Fibroblast of villous mesenchyme (primary cell): ENCODE data around the gene EIF4E1B. TPM values are rescaled to one million over a fixed set of nuclear protein-coding genes. Genes with fewer than 3 reads are reported as not detected.

Source experiments
- DNase-seq: peaks from one replicate; pipeline ENCODE4 v3.0.0-alpha.2; 2010; ENCODE audit warnings: low read depth
- H3K4me3 ChIP-seq: 2 replicates; pipeline ENCODE4 v1.5.1; 2011; ENCODE audit warnings: low read depth, mild to moderate bottlenecking, low read length
- total RNA-seq: library from RNA; depleted of rRNA; stranded (reverse); fragments of >200 nt; gene quantifications from 2 replicates; pipeline ENCODE4 v1.2.3, GENCODE V29; 2012
- TF ChIP-seq, protein P1 (sequence below): IDR thresholded peaks from 2 replicates; pipeline ENCODE4 v1.5.1; 2012; ENCODE audit warnings: low read depth, mild to moderate bottlenecking, low read length; ENCODE audit not compliant: insufficient read depth

EIF4E1B gene
- total RNA-seq, 1 donor: not detected

DNA sequence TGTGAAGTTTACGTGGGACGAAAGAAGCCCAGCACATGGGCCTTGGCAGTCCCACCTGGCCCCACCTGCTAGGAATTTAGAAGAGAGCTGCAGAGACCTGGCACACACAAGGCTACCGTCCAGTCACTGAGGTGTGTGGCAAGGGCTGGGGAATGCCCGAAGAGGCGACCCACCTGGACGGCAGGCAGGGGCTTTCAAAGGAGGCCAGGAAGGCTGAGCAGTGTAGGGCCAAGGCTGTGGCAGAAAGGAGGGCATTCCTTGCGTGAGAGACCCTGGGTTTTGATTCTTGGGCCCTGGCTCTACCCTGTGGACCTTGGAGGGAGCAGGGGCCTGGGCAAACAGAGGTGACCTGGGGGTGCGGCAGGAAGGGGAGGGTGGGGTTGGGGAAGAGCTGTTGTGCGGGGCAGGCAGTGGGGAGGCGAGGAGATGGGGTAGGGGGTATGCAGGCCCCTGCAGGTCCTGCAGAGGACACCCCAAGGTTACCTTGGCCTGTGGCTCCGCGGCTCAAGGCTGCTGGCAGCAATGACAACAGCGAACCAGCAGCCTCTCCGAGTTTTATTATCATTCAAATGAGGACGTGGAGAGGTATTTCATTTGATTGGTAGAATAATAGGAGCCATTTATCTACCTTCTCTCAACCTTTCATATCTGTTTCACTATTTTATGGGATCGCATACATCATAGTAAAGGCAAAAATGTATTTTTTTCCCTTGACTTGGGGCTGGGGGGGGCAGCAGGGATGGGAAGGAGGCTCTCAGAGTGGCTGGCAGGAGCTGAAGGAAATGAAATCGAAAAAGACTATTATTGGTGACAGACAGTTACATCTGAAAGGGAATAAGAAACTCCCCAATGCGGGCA is 41.6 kb downstream of the EIF4E1B start:
- TF ChIP-seq, protein P1, sequence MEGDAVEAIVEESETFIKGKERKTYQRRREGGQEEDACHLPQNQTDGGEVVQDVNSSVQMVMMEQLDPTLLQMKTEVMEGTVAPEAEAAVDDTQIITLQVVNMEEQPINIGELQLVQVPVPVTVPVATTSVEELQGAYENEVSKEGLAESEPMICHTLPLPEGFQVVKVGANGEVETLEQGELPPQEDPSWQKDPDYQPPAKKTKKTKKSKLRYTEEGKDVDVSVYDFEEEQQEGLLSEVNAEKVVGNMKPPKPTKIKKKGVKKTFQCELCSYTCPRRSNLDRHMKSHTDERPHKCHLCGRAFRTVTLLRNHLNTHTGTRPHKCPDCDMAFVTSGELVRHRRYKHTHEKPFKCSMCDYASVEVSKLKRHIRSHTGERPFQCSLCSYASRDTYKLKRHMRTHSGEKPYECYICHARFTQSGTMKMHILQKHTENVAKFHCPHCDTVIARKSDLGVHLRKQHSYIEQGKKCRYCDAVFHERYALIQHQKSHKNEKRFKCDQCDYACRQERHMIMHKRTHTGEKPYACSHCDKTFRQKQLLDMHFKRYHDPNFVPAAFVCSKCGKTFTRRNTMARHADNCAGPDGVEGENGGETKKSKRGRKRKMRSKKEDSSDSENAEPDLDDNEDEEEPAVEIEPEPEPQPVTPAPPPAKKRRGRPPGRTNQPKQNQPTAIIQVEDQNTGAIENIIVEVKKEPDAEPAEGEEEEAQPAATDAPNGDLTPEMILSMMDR: no peak
- no peak for DNase-seq
- H3K4me3 ChIP-seq: no peak overlapping the region

DNA sequence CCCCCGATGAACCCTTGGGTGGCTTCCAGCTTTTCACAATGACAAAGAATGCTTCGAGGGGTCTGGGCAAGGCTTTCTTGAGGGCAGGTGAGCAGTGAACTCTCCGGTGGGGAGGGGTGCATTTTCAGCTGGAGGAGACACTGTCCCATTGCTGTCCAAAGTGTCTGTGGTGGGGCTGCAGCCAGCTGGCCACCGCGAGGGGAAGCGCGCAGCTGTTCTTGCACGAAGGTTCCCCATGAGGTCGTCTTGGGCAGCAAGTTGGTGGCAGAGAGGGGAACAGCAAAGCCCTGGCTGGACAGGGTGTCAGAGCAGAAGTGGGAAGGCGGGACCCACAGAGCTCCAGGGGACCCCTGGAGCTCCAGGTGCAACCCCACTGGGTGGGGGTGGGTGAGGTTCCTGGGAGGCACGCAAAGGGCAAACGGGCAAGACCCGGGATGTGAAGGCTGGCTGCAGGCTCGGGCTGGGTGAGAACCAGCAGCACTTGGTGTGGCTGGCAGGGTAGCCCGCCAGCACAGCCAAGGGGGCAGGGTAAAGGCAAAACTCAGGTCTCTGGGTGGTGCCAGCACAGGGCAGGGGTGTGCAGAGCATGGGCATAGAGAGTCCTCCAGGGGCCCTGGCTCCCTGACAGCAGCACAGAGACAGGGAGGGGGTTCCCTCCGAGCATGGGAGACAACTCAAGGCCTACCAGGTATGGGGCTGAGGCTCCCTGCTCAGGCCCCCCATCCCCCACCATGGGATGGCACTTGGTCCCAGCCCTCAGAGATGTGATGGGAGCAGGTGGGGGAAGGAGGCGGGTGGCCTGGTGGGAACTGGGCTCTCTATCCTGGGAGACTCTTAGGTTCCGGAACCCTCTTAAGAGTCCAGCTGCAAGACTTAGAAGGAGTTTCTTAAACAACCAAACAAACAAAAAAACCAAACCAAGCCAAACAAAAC is 43.4 kb downstream of the EIF4E1B start:
- DNase-seq: no peak
- no peak overlapping the region for H3K4me3 ChIP-seq
- TF ChIP-seq, protein P1: no peak

DNA sequence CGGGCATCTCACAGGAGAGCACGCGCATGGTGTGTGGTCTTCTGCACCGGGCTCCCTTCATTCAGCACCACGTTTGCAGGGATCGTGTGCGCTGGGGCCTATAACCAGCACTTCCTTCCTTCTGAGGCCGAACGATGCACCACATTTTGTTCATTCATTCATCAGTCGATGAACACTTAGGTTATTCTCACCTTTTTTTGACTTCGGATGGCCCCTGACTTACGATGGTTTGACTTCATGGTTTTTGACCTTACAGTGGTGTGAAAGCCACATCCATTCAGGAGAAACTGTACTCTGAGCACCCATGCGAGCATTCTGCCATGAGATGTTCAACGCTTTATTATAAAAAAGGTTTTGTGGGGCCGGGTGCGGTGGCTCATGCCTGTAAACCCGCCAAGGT is 44.3 kb downstream of the EIF4E1B start:
- H3K4me3 ChIP-seq: no peak overlapping the region
- TF ChIP-seq, protein P1: no peak
- no peak for DNase-seq

DNA sequence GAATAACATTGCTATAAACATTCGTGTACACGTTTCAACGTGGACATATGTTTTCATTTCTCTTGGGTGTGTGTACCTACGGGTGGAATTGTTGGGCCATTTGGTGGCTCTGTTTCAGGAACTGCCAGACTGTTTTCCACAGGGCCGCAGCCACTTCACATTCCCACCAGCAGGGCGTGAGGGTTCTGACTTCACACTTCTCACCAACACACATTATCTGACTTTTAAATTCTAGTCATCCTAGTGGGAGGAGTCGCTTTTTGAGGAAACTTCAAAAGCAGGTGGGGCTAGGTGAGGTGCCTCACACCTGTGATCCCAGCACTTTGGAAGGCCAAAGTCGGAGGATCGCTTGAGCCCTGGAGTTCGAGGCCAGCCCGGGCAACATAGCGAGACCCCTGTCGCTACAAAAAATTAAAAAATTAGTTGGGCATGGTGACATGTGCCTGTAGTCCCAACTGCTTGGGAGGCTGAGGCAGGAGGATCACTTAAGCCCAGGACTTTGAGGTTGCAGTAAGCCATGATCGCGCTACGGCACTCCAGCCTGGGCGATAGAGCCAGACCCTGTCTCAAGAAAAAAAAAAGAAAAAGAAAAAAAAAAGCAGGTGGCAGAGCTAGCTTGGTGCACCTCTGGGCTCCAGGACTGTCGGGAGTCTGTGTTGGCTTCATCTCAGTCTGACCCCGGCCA is 45.3 kb downstream of the EIF4E1B start:
- TF ChIP-seq, protein P1: peak; percentile 77
- DNase-seq: peak; percentile 26
- no peak overlapping the region for H3K4me3 ChIP-seq

DNA sequence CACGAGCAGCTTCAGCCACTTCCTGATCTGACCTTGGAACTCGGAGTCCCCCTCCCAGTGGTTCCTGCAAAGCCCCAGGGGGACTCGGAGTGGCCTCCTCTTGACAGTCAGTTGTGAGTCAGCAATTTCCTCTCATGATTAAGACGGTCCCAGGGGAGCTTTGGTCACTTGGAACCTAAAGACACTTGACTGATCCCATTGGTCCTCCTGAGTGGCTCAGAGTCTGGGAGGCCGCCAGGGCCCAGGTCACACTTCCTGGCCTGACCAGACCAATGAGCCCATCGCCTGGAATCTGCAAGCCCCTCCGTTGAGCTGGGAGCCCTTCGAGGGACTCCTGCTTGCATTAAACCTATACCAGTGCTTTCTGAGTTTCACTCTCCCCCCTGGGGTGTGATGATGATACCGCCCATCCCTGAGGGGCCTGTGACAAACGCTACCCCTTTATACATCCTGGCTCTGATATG is 45.9 kb downstream of the EIF4E1B start:
- peak; percentile 11 for DNase-seq
- no peak overlapping the region for H3K4me3 ChIP-seq
- TF ChIP-seq, protein P1: no peak

DNA sequence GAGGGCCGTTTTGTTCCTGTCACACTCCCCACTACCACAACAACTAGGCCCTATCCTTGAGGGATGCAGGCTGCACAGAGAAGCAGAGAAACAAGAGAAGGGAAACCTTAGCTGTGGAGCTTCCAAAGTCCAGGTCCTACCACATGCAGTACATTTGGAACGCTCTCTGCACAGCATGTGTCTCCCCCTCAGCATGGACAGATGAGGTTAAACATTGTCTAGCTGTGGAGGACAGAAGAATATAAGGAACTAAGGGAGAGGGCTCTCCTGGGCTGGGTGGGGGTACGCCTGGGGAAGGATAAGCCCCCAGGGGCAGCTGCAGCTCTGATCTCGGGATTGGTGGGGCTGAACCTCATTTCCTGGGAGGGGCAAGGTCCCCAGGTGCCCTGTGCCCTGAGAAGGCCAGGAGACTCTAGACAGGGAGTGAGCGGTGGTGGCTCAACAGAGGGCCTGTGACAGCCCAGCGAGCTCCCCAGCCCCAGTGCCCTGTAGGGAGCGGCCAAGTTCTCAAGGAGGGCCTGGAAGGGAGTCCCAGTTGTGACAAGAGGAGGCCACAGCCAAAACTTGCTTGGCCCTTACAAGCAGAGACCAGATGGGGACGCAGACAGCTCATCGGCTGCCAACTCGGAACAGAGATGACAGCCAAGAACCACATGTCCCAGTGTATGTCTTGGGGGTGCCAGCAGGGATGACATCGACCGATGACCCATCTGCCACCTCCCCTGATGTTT is 46.9 kb downstream of the EIF4E1B start:
- TF ChIP-seq, protein P1: no peak
- no peak for DNase-seq
- H3K4me3 ChIP-seq: no peak overlapping the region
